Tibial nerve (tissue), 4 donors: ENCODE results near the gene TOR2A. TPM values are rescaled to one million over a fixed set of nuclear protein-coding genes. Genes with fewer than 3 reads are reported as not detected.

Source experiments
- DNase-seq, 2 donors: peaks; one replicate each; pipeline ENCODE4 v3.0.0-alpha.2; 2019; ENCODE audit warnings: low spot score in 2 of 2
- H3K27ac ChIP-seq, 4 donors: fragments of 200-600 bp; sonication (generic) in 3 of 4; one replicate each; pipeline ENCODE4 v1.5.1; 2017 to 2019; ENCODE audit warnings: mild to moderate bottlenecking in 1 of 4
- H3K27me3 ChIP-seq, 2 donors: fragments of 200-600 bp; sonication (generic) in 1 of 2; one replicate each; pipeline versions ENCODE4 v1.5.1 to v1.6.0; 2017 to 2019
- H3K36me3 ChIP-seq, 3 donors: fragments of 200-600 bp; sonication (generic); one replicate each; pipeline ENCODE4 v1.5.1; 2018 to 2019
- H3K4me1 ChIP-seq, 4 donors: fragments of 200-600 bp; sonication (generic) in 3 of 4; one replicate each; pipeline ENCODE4 v1.5.1; 2017 to 2019
- H3K4me3 ChIP-seq, 4 donors: fragments of 200-600 bp; sonication (generic) in 3 of 4; one replicate each; pipeline ENCODE4 v1.5.1; 2017 to 2019; ENCODE audit warnings: mild to moderate bottlenecking in 1 of 4, moderate library complexity in 1 of 4
- H3K9me3 ChIP-seq, 4 donors: fragments of 200-600 bp; sonication (generic) in 3 of 4; one replicate each; pipeline ENCODE4 v1.5.1; 2017 to 2019
- EP300 ChIP-seq, 2 donors: sonication (generic); formaldehyde crosslinking; IDR thresholded peaks; one replicate each; pipeline ENCODE4 v1.6.1; 2017; ENCODE audit warnings: antibody characterized with exemption in 2 of 2, mild to moderate bottlenecking in 1 of 2
- POLR2A ChIP-seq, 2 donors: fragments of 450-650 bp; IDR thresholded peaks; one replicate each; pipeline ENCODE4 v1.6.1; 2017; ENCODE audit warnings: antibody characterized with exemption in 2 of 2, mild to moderate bottlenecking in 2 of 2, moderate library complexity in 2 of 2
- WGBS, 2 donors: methylation state at CpG; one replicate each; pipeline ENCODE4 v1.1.5; 2018; 5-methylcytosine and 5-hydroxymethylcytosine counted together
- total RNA-seq, 4 donors: library from RNA; depleted of rRNA; stranded (reverse); fragments of >200 nt; gene quantifications; one replicate each; pipeline ENCODE4 v1.1.0, GENCODE V29; 2016
- TF ChIP-seq, protein P1 (sequence below), 5 experiments: fragments of 200-600 bp in 3 of 5; fragments of 450-650 bp in 2 of 5; sonication (generic) in 3 of 5; IDR thresholded peaks; one replicate each; pipeline ENCODE4 v1.5.1; 2016 to 2019; ENCODE audit warnings: antibody characterized with exemption in 5 of 5, mild to moderate bottlenecking in 3 of 5, moderate library complexity in 2 of 5

The TOR2A gene
- total RNA-seq, 4 donors from 2014 or later = 13.3 to 15.3 (median 14.4) TPM

DNA sequence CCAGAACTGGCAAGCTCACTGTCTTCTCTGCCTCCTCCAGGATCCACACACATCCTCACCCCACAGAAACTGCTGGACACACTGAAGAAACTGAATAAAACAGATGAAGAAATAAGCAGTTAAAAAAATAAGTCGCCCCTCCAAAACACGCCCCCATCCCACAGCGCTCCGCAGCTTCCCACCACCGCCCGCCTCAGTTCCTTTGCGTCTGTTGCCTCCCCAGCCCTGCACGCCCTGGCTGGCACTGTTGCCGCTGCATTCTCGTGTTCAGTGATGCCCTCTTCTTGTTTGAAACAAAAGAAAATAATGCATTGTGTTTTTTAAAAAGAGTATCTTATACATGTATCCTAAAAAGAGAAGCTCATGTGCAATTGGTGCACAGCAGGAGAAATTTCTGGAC is 44.4 kb downstream of the TOR2A start:
- peaks cover 0 to 7% (median 0%) of the 10 kb centered on the region in 4 donors for H3K4me1 ChIP-seq
- no peak for DNase-seq
- WGBS, 2 donors = 89% methylated on average over 10 of the region's 10 CpGs
- no peak overlapping the region for H3K27ac ChIP-seq
- peaks cover 0 to 81% (median 0%) of the 10 kb centered on the region in 3 donors for H3K36me3 ChIP-seq
- TF ChIP-seq POLR2A (IDR thresholded peaks at IDR 0.05) = no peak
- no peak for TF ChIP-seq EP300 (IDR thresholded peaks at IDR 0.05)
- TF ChIP-seq, protein P1, sequence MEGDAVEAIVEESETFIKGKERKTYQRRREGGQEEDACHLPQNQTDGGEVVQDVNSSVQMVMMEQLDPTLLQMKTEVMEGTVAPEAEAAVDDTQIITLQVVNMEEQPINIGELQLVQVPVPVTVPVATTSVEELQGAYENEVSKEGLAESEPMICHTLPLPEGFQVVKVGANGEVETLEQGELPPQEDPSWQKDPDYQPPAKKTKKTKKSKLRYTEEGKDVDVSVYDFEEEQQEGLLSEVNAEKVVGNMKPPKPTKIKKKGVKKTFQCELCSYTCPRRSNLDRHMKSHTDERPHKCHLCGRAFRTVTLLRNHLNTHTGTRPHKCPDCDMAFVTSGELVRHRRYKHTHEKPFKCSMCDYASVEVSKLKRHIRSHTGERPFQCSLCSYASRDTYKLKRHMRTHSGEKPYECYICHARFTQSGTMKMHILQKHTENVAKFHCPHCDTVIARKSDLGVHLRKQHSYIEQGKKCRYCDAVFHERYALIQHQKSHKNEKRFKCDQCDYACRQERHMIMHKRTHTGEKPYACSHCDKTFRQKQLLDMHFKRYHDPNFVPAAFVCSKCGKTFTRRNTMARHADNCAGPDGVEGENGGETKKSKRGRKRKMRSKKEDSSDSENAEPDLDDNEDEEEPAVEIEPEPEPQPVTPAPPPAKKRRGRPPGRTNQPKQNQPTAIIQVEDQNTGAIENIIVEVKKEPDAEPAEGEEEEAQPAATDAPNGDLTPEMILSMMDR (IDR thresholded peaks at IDR 0.05) = no peak
- H3K27me3 ChIP-seq = no peaks in the 10 kb centered on the region
- no peaks in the 10 kb centered on the region for H3K9me3 ChIP-seq
- H3K4me3 ChIP-seq = no peak overlapping the region

DNA sequence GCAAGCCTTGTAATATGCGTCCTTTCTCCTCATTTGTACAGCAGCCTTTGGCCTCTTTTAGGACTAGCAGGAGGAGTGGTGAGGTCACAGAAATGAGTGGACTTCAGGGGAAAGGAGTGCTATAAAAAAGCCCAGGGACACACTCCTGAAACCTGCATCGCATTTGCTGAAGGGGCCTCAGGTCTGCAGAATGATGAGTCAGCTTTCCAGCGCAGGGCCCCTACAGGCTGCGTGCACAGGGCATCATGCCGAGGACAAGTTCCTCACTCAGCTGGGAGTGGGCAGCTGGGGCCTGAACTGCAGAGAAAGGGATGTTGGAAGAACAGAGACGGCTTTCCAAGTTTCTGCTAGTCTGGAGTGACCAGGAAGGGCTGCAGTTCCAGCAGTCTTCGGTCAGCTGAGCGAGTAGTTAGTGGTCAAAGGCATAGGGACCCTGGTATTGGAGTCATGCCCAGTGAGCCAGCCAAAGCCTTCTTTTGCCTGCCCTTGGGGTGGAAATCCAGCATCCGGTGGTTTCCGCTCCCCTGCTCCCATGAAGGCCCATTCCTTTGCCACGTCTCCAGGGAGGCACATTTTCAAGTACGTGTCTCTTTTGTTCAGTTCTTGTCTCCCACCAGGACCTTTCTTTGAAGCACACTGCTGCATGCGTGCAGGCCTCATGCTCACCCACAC is 45.6 kb downstream of the TOR2A start:
- no peak for DNase-seq
- Histone ChIP-seq H3K36me3 (peaks cover 0 to 89% (median 0%) of the 10 kb centered on the region in 3 donors), H3K4me1 (no peaks in the 10 kb centered on the region), H3K4me3 (no peak overlapping the region), H3K27me3 (no peaks in the 10 kb centered on the region), H3K27ac (no peak overlapping the region), H3K9me3 (no peaks in the 10 kb centered on the region)
- 91 to 93% methylated on average over 13 of the region's 13 CpGs for WGBS, 2 donors
- TF ChIP-seq, protein P1 (IDR thresholded peaks at IDR 0.05) = no peak
- no peak for TF ChIP-seq EP300 (IDR thresholded peaks at IDR 0.05)
- TF ChIP-seq POLR2A (IDR thresholded peaks at IDR 0.05) = no peak

DNA sequence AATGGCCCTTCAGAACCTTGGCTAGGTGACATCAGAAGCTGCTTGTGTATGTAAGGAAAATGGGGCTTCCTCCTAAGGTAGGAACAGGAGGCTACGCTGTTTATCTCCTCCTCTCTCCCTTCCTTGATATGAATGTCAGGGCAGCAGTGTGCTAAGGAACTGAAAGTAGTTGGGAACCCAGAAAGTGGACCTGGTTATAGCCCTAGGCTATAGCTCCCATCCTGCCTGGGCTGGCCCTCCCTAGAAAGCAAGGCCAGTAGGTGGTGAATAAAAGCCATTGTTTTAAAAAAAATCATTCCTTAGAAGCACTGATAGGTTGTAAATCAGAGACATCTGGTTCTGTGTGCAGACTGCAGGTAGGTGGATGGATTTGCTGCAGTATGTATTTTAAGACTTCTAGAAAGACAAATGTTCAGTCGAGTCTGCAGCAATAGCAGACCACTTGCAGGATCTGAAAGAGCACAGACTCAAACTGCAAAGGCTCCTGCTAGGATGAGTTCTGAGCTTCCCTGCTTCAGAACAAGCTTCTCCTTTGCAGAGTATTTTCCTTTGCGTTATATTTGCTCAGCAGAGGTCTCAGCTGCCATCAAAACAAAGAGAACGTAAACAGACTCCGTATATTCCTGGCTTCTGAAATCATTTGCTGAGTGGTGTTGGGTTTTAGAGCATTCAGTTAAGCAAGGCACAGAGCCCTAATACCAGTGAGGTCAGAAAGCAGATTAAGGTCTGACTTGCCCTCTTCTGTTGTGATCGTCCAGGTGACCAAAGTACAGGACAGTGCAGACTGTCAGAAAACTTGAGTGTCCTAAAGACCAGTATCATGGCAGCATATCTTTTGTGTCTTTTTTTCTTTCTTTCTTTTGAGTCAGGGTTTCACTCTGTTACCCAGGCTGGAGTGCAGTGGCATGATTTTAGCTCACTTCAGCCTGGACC is 48.4 kb downstream of the TOR2A start:
- WGBS, 2 donors = 75 to 79% methylated on average over 6 of the region's 6 CpGs
- Histone ChIP-seq H3K4me1 (no peaks in the 10 kb centered on the region), H3K27ac (no peak overlapping the region), H3K36me3 (peaks cover 0 to 98% (median 7%) of the 10 kb centered on the region in 3 donors), H3K9me3 (no peaks in the 10 kb centered on the region), H3K27me3 (no peaks in the 10 kb centered on the region), H3K4me3 (no peak overlapping the region)
- TF ChIP-seq POLR2A (IDR thresholded peaks at IDR 0.05) (no peak), EP300 (IDR thresholded peaks at IDR 0.05) (no peak)
- TF ChIP-seq, protein P1 (IDR thresholded peaks at IDR 0.05) = no peak
- DNase-seq = no peak

DNA sequence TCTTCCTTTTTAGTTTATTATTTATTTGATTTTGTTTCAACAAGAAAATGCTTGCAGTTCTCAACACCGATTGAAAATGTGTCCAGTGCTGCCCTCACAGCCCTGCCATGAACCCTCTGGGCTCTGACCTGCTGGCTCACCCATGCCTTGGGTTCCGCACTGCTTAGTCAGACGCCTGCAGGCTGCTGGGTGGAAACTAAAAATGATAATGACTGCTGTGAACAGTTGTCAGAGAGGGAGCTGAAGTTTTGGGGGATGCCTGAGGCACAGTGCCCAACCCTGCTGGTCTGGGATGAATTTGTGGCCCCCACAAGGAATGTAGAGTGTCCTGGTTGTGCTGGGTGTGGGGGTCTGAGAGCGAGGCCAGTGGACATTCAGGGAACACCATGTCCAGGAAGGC is 50.5 kb downstream of the TOR2A start:
- H3K36me3 ChIP-seq = peaks cover 0 to 98% (median 7%) of the 10 kb centered on the region in 3 donors
- H3K9me3 ChIP-seq = no peaks in the 10 kb centered on the region
- TF ChIP-seq, protein P1 (IDR thresholded peaks at IDR 0.05) = no peak
- TF ChIP-seq EP300 (IDR thresholded peaks at IDR 0.05) (no peak), POLR2A (IDR thresholded peaks at IDR 0.05) (no peak)
- DNase-seq = no peak
- 63 to 66% methylated on average over 4 of the region's 4 CpGs for WGBS, 2 donors
- no peak overlapping the region for H3K27ac ChIP-seq
- no peaks in the 10 kb centered on the region for H3K4me1 ChIP-seq
- no peaks in the 10 kb centered on the region for H3K27me3 ChIP-seq
- H3K4me3 ChIP-seq = no peak overlapping the region

DNA sequence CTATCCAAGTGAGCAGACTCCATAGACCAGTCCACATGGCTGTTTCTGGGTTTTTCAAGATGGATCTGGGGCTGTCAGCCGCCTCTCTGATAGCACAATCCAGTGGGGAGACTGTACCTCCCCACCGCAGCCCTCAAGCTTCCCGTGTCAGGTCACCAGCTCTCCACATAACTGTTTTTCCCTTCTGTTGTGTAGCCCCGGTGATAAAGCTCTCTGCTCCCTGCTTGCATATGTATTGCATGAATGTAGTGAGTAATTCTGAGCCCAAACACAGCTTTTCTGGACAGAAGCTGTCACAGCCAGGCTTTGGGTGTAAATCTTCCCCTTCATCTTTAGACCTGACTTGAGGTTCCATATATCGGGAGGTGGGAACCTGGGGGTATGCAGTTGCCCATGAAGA is 51.4 kb downstream of the TOR2A start:
- Histone ChIP-seq H3K36me3 (peaks cover 0 to 97% (median 7%) of the 10 kb centered on the region in 3 donors), H3K4me1 (no peaks in the 10 kb centered on the region), H3K27ac (no peak overlapping the region), H3K4me3 (no peak overlapping the region), H3K27me3 (no peaks in the 10 kb centered on the region), H3K9me3 (no peaks in the 10 kb centered on the region)
- TF ChIP-seq POLR2A (IDR thresholded peaks at IDR 0.05) (no peak), EP300 (IDR thresholded peaks at IDR 0.05) (no peak)
- TF ChIP-seq, protein P1 (IDR thresholded peaks at IDR 0.05) = no peak
- no peak for DNase-seq
- WGBS, 2 donors = 88 to 89% methylated on average over 5 of the region's 5 CpGs
